ENCODE data around the gene RBM24.

The RBM24 gene

DNA sequence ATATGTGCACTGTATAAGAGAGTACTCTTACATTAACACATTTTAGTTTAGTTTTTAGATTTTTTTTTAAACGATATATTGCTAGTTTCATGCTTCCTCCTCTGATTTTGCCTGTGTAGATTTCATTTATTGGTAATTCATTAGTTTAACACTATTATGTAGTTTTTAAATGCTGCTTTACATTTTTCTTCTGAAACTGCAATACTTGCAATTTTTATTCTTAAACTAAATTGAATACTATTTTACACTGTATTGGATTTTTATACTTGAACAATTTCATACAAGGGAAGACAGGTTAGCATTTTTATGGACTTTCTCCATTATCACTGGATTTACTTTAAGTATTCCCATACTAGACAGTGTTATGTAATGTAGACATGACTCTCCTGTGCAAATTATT lies 12.2 kb downstream of the RBM24 start:
- H3K79me2 ChIP-seq (ENCODE audit: low read length): no peaks in the 10 kb centered on the region
- no peaks in the 10 kb centered on the region for H3K9me2 ChIP-seq (replicated peaks; ENCODE audit: insufficient read depth, low read length)
- no peaks in the 10 kb centered on the region for H3K9me3 ChIP-seq (replicated peaks; ENCODE audit: insufficient read depth, low read length)
- H3F3A ChIP-seq (ENCODE audit: insufficient read depth, low read length): no peaks in the 10 kb centered on the region
- H3K4me2 ChIP-seq (ENCODE audit: low read depth, low read length): no peak overlapping the region
- no peak overlapping the region for H3K27ac ChIP-seq (ENCODE audit: low read length)
- H2AFZ ChIP-seq (ENCODE audit: low read length): no peak overlapping the region
- DNase-seq: no peak
- no peak overlapping the region for H3K9ac ChIP-seq (ENCODE audit: low read length)
- H3K4me1 ChIP-seq (ENCODE audit: low read length): no peaks in the 10 kb centered on the region
- no peak overlapping the region for H3K4me3 ChIP-seq (ENCODE audit: low read length)
- no peaks in the 10 kb centered on the region for H3K27me3 ChIP-seq (replicated peaks; ENCODE audit: insufficient read depth, low read length)
- no peaks in the 10 kb centered on the region for H4K20me1 ChIP-seq (ENCODE audit: insufficient read depth, low read length)
- no peaks in the 10 kb centered on the region for H3K36me3 ChIP-seq (replicated peaks; ENCODE audit: insufficient read depth, low read length)
- no peak for TF ChIP-seq EZH2phosphoT487 (IDR thresholded peaks at IDR 0.05; ENCODE audit: low read length)

DNA sequence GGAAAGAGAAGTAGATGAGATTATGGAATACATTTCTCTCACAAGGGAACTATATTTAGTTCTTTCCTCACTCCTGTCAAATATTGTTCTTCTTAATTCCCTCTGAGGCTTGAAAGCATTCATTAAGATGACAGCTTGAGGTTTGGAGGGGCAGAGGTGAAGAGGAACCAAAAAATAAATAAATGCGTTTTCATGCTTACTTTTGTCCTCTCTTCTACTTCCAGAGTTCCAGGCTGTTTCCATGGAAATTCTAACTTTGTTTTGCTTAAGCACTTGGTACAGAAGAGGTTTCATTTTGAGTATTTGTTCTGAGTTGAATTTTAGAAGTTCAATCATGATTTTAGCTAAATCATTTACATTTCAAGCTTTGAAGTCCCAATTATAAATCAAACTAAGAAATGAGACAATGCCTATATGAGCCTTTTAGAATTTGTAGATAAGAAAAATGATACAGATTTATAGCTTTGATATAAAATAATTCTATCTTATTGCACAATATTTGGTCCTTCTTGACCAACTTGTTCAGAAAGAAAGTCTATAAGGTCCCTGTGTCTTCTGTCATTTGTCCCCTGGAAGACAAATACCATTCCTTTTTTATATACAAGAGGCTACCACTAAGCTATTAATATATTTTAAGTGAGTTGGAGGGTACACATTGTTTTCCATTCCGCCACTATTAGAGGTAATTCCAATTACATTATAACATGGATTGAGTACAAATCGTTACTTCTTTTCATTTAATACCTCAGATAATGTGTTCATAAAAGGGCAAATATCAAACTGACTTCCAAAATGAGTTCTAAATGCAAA lies 16.3 kb downstream of the RBM24 start:
- no peaks in the 10 kb centered on the region for H3K36me3 ChIP-seq (replicated peaks; ENCODE audit: insufficient read depth, low read length)
- no peak for DNase-seq
- TF ChIP-seq, protein P1, sequence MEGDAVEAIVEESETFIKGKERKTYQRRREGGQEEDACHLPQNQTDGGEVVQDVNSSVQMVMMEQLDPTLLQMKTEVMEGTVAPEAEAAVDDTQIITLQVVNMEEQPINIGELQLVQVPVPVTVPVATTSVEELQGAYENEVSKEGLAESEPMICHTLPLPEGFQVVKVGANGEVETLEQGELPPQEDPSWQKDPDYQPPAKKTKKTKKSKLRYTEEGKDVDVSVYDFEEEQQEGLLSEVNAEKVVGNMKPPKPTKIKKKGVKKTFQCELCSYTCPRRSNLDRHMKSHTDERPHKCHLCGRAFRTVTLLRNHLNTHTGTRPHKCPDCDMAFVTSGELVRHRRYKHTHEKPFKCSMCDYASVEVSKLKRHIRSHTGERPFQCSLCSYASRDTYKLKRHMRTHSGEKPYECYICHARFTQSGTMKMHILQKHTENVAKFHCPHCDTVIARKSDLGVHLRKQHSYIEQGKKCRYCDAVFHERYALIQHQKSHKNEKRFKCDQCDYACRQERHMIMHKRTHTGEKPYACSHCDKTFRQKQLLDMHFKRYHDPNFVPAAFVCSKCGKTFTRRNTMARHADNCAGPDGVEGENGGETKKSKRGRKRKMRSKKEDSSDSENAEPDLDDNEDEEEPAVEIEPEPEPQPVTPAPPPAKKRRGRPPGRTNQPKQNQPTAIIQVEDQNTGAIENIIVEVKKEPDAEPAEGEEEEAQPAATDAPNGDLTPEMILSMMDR (IDR thresholded peaks at IDR 0.05; ENCODE audit: low read length): no peak
- TF ChIP-seq EZH2 (optimal IDR thresholded peaks at IDR 0.05; ENCODE audit: low read depth, low read length) (no peak), EZH2phosphoT487 (IDR thresholded peaks at IDR 0.05; ENCODE audit: low read length) (no peak)
- H3K4me1 ChIP-seq (ENCODE audit: low read length): no peaks in the 10 kb centered on the region
- no peaks in the 10 kb centered on the region for H3K9me3 ChIP-seq (replicated peaks; ENCODE audit: insufficient read depth, low read length)
- H3K9ac ChIP-seq (ENCODE audit: low read length): no peak overlapping the region
- H3K27ac ChIP-seq (ENCODE audit: low read length): no peak overlapping the region
- no peak overlapping the region for H3K4me2 ChIP-seq (ENCODE audit: low read depth, low read length)
- H3K9me2 ChIP-seq (replicated peaks; ENCODE audit: insufficient read depth, low read length): no peaks in the 10 kb centered on the region
- no peaks in the 10 kb centered on the region for H3F3A ChIP-seq (ENCODE audit: insufficient read depth, low read length)
- H3K27me3 ChIP-seq (replicated peaks; ENCODE audit: insufficient read depth, low read length): no peaks in the 10 kb centered on the region
- H4K20me1 ChIP-seq (ENCODE audit: insufficient read depth, low read length): no peaks in the 10 kb centered on the region
- H2AFZ ChIP-seq (ENCODE audit: low read length): no peak overlapping the region
- no peaks in the 10 kb centered on the region for H3K79me2 ChIP-seq (ENCODE audit: low read length)
- no peak overlapping the region for H3K4me3 ChIP-seq (ENCODE audit: low read length)

DNA sequence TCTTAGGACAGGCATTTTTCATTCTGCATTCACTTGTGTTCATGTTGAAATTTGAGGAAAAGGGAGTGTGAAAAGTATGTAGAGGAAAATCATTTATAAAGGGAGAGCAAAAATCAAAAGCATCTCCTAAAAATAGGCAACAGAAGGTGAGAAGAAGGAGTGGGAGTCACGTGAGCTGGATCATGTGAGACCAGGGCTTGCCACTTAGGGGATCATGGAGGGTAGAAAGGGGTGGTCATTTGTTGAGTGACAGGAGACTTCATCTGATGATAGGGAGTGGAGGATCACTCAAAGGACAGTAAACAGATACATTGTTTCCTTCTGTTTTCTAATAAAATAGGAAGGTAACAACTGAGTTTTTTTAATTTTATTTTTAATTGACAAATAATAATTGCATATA lies 17.1 kb downstream of the RBM24 start:
- TF ChIP-seq EZH2 (optimal IDR thresholded peaks at IDR 0.05; ENCODE audit: low read depth, low read length) (no peak), EZH2phosphoT487 (IDR thresholded peaks at IDR 0.05; ENCODE audit: low read length) (no peak)
- TF ChIP-seq, protein P1 (IDR thresholded peaks at IDR 0.05; ENCODE audit: low read length): no peak
- H3K9me3 ChIP-seq (replicated peaks; ENCODE audit: insufficient read depth, low read length): no peaks in the 10 kb centered on the region
- no peaks in the 10 kb centered on the region for H3K9me2 ChIP-seq (replicated peaks; ENCODE audit: insufficient read depth, low read length)
- no peak overlapping the region for H3K4me3 ChIP-seq (ENCODE audit: low read length)
- no peak for DNase-seq
- H3K79me2 ChIP-seq (ENCODE audit: low read length): no peaks in the 10 kb centered on the region
- H4K20me1 ChIP-seq (ENCODE audit: insufficient read depth, low read length): no peaks in the 10 kb centered on the region
- no peak overlapping the region for H3K4me2 ChIP-seq (ENCODE audit: low read depth, low read length)
- no peak overlapping the region for H2AFZ ChIP-seq (ENCODE audit: low read length)
- no peaks in the 10 kb centered on the region for H3K27me3 ChIP-seq (replicated peaks; ENCODE audit: insufficient read depth, low read length)
- no peaks in the 10 kb centered on the region for H3K4me1 ChIP-seq (ENCODE audit: low read length)
- H3K9ac ChIP-seq (ENCODE audit: low read length): no peak overlapping the region
- H3F3A ChIP-seq (ENCODE audit: insufficient read depth, low read length): no peaks in the 10 kb centered on the region
- H3K27ac ChIP-seq (ENCODE audit: low read length): no peak overlapping the region
- H3K36me3 ChIP-seq (replicated peaks; ENCODE audit: insufficient read depth, low read length): no peaks in the 10 kb centered on the region

DNA sequence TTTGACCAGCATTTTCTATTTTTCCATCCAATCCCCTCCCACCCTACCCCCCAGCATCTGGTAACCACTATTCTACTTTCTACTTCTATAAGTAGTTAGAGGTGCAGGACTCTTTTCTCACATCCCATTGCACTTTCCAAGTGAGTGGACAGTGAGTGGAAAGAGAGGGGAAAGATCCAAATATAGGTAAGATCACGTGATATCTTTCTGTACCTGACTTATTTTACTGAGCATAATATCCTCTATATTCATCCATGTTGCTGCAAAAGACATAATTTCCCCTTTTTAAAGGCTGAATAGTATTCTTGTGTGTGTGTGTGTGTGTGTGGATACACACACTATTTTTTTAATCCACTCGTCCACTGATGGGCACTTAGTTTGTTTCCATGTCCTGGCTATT lies 18.1 kb downstream of the RBM24 start:
- Histone ChIP-seq H3K36me3 (replicated peaks; ENCODE audit: insufficient read depth, low read length) (no peaks in the 10 kb centered on the region), H3K27me3 (replicated peaks; ENCODE audit: insufficient read depth, low read length) (no peaks in the 10 kb centered on the region), H3K4me3 (ENCODE audit: low read length) (no peak overlapping the region), H3K4me2 (ENCODE audit: low read depth, low read length) (no peak overlapping the region), H3K27ac (ENCODE audit: low read length) (no peak overlapping the region), H3K9me3 (replicated peaks; ENCODE audit: insufficient read depth, low read length) (no peaks in the 10 kb centered on the region), H2AFZ (ENCODE audit: low read length) (no peak overlapping the region), H3K9me2 (replicated peaks; ENCODE audit: insufficient read depth, low read length) (no peaks in the 10 kb centered on the region), H4K20me1 (ENCODE audit: insufficient read depth, low read length) (no peaks in the 10 kb centered on the region), H3K4me1 (ENCODE audit: low read length) (no peaks in the 10 kb centered on the region), H3K9ac (ENCODE audit: low read length) (no peak overlapping the region), H3K79me2 (ENCODE audit: low read length) (no peaks in the 10 kb centered on the region), H3F3A (ENCODE audit: insufficient read depth, low read length) (no peaks in the 10 kb centered on the region)
- TF ChIP-seq, protein P1 (IDR thresholded peaks at IDR 0.05; ENCODE audit: low read length): no peak
- TF ChIP-seq EZH2 (optimal IDR thresholded peaks at IDR 0.05; ENCODE audit: low read depth, low read length) (no peak), EZH2phosphoT487 (IDR thresholded peaks at IDR 0.05; ENCODE audit: low read length) (no peak)
- DNase-seq: no peak

Measured in MM.1S (cell line).